DND-41 (cell line): ENCODE measurements around the gene RCCD1.
"Not testable (repeated sequence)": the region's sequence is repeated elsewhere in the genome, so short reads cannot be mapped to it uniquely, and the experiment has no call there.

Experiments
- CTCF ChIP-seq: IDR thresholded peaks from 2 replicates; pipeline ENCODE4 v1.5.1; 2012; ENCODE audit warnings: borderline replicate concordance, low read length, moderate library complexity, mild to moderate bottlenecking; ENCODE audit not compliant: poor library complexity, severe bottlenecking; ENCODE audit errors: extremely low read depth
- EZH2 ChIP-seq: IDR thresholded peaks from 3 replicates; pipeline ENCODE4 v1.6.1; 2012; ENCODE audit warnings: borderline replicate concordance, low read depth, mild to moderate bottlenecking, moderate library complexity, low read length, inconsistent platforms; ENCODE audit not compliant: severe bottlenecking

DNA sequence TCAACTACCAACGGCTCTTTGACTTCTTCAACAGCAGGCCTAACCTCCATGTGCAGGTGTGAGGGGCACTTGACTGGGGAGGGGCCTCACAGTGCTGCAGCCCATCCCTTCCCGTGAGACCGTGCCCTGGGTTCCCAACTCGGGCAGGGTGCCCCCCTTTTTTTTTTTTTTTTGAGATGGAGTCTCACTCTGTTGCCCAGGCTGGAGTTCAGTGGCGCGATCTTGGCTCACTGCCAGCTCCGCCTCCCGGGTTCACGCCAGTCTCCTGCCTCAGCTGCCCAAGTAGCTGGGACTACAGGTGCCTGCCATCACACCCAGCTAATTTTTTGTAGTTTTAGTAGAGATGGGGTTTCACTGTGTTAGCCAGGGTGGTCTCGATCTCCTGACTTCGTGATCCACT, 45.2 kb upstream of the RCCD1 start:
- not testable (repeated sequence) for TF ChIP-seq CTCF, EZH2
